Trophoblast cell (in vitro differentiated cells and primary cell): ENCODE results near the gene ARIH2.

Source experiments
- DNase-seq, 2 donors: peaks; one replicate each; pipeline ENCODE4 v3.0.0-alpha.2; 2016
- H2AFZ ChIP-seq: 2 replicates; pipeline ENCODE4 v1.6.1; 2013; ENCODE audit warnings: low read length, moderate library complexity, mild to moderate bottlenecking; ENCODE audit not compliant: insufficient read depth, poor library complexity
- H2AK5ac ChIP-seq: 2 replicates; pipeline ENCODE4 v1.6.1; 2013; ENCODE audit warnings: mild to moderate bottlenecking, low read length
- H2BK120ac ChIP-seq: 2 replicates; pipeline ENCODE4 v1.6.1; 2013; ENCODE audit warnings: low read length, mild to moderate bottlenecking, moderate library complexity; ENCODE audit not compliant: insufficient read depth, poor library complexity
- H2BK12ac ChIP-seq: 2 replicates; pipeline ENCODE4 v1.6.1; 2013; ENCODE audit warnings: mild to moderate bottlenecking, low read length, moderate library complexity
- H2BK5ac ChIP-seq: 2 replicates; pipeline ENCODE4 v1.6.1; 2013; ENCODE audit warnings: low read length, low read depth, moderate library complexity, mild to moderate bottlenecking; ENCODE audit not compliant: poor library complexity
- H3K14ac ChIP-seq: 2 replicates; pipeline ENCODE4 v1.6.1; 2013; ENCODE audit warnings: mild to moderate bottlenecking, low read length
- H3K18ac ChIP-seq: 2 replicates; pipeline ENCODE4 v1.6.1; 2013; ENCODE audit warnings: mild to moderate bottlenecking, low read length
- H3K23ac ChIP-seq: 2 replicates; pipeline ENCODE4 v1.6.1; 2013; ENCODE audit warnings: low read length
- H3K27ac ChIP-seq: 2 replicates; pipeline ENCODE4 v1.5.1; 2013; ENCODE audit warnings: low read depth, mild to moderate bottlenecking, inconsistent platforms, low read length, moderate library complexity
- H3K27me3 ChIP-seq: 2 replicates; pipeline ENCODE4 v1.6.1; 2013; ENCODE audit warnings: inconsistent platforms, mild to moderate bottlenecking, low read length, moderate library complexity; ENCODE audit not compliant: insufficient read depth
- H3K36me3 ChIP-seq, 2 experiments: 1 replicate in 1 of 2; 2 replicates in 1 of 2; pipeline ENCODE4 v1.6.1; 2013; ENCODE audit warnings: low read length in 2 of 2, mild to moderate bottlenecking in 2 of 2, moderate library complexity in 1 of 2; ENCODE audit not compliant: insufficient read depth in 2 of 2, control insufficient read depth in 1 of 2
- H3K4ac ChIP-seq: 2 replicates; pipeline ENCODE4 v1.6.1; 2013; ENCODE audit warnings: low read depth, mild to moderate bottlenecking, low read length, moderate library complexity
- H3K4me1 ChIP-seq, 2 experiments: 1 replicate in 1 of 2; 2 replicates in 1 of 2; pipeline ENCODE4 v1.6.1; 2013; ENCODE audit warnings: low read length in 2 of 2, mild to moderate bottlenecking in 2 of 2, moderate library complexity in 1 of 2; ENCODE audit not compliant: insufficient read depth in 2 of 2, control insufficient read depth in 1 of 2
- H3K4me2 ChIP-seq: 2 replicates; pipeline ENCODE4 v1.6.1; 2013; ENCODE audit warnings: inconsistent platforms, mild to moderate bottlenecking, low read length, moderate library complexity
- H3K4me3 ChIP-seq: 2 replicates; pipeline ENCODE4 v1.5.1; 2013; ENCODE audit warnings: mild to moderate bottlenecking, low read depth, low read length, inconsistent platforms
- H3K79me1 ChIP-seq: one replicate; pipeline ENCODE4 v1.6.1; 2013; ENCODE audit warnings: low read length
- H3K79me2 ChIP-seq: 2 replicates; pipeline ENCODE4 v1.6.1; 2013; ENCODE audit warnings: low read length, mild to moderate bottlenecking; ENCODE audit not compliant: control insufficient read depth, insufficient read depth, poor library complexity
- H3K9ac ChIP-seq: 2 replicates; pipeline ENCODE4 v1.6.1; 2013; ENCODE audit warnings: mild to moderate bottlenecking, low read length
- H3K9me3 ChIP-seq: 2 replicates; pipeline ENCODE4 v1.6.1; 2013; ENCODE audit warnings: low read depth, mild to moderate bottlenecking, control low read depth, inconsistent platforms, low read length; ENCODE audit not compliant: insufficient read depth
- H4K12ac ChIP-seq: 2 replicates; pipeline ENCODE4 v1.6.1; 2013; ENCODE audit warnings: low read depth, mild to moderate bottlenecking, low read length, moderate library complexity
- H4K8ac ChIP-seq: 2 replicates; pipeline ENCODE4 v1.6.1; 2013; ENCODE audit warnings: low read depth, mild to moderate bottlenecking, low read length, moderate library complexity
- H4K91ac ChIP-seq: one replicate; pipeline ENCODE4 v1.6.1; 2013; ENCODE audit warnings: low read depth, mild to moderate bottlenecking, low read length, moderate library complexity
- WGBS: extraction: QIAGEN DNeasy Blood & Tissue Kit; methylation state at CpG from one replicate; pipeline ENCODE4 v1.1.7; 2013; ENCODE audit warnings: missing lambda C conversion rate; ENCODE audit not compliant: insufficient read length, insufficient coverage; ENCODE audit errors: extremely low coverage; 5-methylcytosine and 5-hydroxymethylcytosine counted together

ARIH2 gene

DNA sequence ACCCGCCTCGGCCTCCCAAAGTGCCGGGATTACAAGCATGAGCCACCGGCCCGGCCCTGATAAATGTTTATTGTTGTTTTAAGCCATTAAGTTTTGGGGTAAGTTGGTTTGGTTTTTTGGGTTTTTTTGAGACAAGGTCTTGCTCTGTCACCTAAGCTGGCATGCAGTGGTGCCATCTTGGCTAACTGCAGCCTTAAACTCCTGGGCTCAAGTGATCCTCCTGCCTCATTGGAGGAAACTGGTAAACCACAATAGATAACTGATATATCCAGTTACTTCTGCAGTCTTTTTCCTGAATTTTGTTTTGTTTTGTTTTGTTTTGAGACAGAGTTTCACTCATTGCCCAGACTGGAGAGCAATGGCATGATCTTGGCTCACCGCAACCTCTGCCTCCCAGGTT lies 24.1 kb upstream of the ARIH2 start:
- Histone ChIP-seq H4K8ac (no peak overlapping the region), H3K9me3 (no peaks in the 10 kb centered on the region), H2AK5ac (no peak overlapping the region), H3K23ac (no peak overlapping the region), H3K18ac (no peak overlapping the region), H3K36me3 (no peaks in the 10 kb centered on the region), H3K27me3 (no peaks in the 10 kb centered on the region), H3K9ac (no peak overlapping the region), H3K79me1 (peaks cover 3% of the 10 kb centered on the region), H4K12ac (no peak overlapping the region), H2BK120ac (no peak overlapping the region), H2AFZ (no peak overlapping the region), H3K27ac (no peak overlapping the region), H3K79me2 (peaks cover 3% of the 10 kb centered on the region), H2BK12ac (no peak overlapping the region), H2BK5ac (no peak overlapping the region), H3K14ac (no peak overlapping the region), H3K4me2 (no peak overlapping the region), H3K4me3 (no peak overlapping the region), H3K4ac (no peak overlapping the region), H3K4me1 (peaks cover 2 to 17% of the 10 kb centered on the region in 2 experiments), H4K91ac (no peak overlapping the region)
- no CpG with 5 or more reads among the region's 6 CpGs for WGBS
- DNase-seq: no peak

DNA sequence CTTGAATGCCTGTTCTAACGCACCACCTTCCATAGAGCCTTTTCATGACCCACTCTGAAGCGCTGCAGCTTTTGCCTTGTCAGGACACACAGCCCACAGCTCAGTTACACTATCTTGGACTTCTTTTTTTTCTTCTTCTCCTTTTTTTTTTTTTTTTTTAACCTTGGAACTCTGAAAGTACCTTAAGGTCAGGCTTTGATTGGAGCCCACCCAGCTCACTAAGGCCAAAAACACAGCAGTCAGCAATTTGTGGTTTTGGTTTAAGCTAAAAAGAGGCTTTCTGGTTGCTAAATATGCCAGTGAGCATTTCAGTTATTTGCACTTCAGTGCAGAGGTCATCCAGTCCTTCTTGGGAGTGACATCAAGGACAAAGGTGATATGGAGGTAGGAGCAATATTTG lies 21.7 kb upstream of the ARIH2 start:
- Histone ChIP-seq H3K14ac (no peak overlapping the region), H3K18ac (no peak overlapping the region), H3K4me3 (no peak overlapping the region), H3K9me3 (no peaks in the 10 kb centered on the region), H2AK5ac (no peak overlapping the region), H2BK120ac (no peak overlapping the region), H3K4me2 (no peak overlapping the region), H2BK5ac (no peak overlapping the region), H3K9ac (no peak overlapping the region), H4K91ac (no peak overlapping the region), H3K4ac (no peak overlapping the region), H4K12ac (no peak overlapping the region), H3K27ac (no peak overlapping the region), H2BK12ac (no peak overlapping the region), H3K27me3 (no peaks in the 10 kb centered on the region), H3K79me1 (peaks cover 3% of the 10 kb centered on the region), H3K4me1 (peaks cover 2 to 17% of the 10 kb centered on the region in 2 experiments), H3K79me2 (peaks cover 3% of the 10 kb centered on the region), H4K8ac (no peak overlapping the region), H3K23ac (no peak overlapping the region), H3K36me3 (no peaks in the 10 kb centered on the region), H2AFZ (no peak overlapping the region)
- WGBS: no CpG with 5 or more reads among the region's 2 CpGs
- DNase-seq: no peak

- H2AFZ ChIP-seq: no peak overlapping the region
- WGBS: no CpG with 5 or more reads among the region's 17 CpGs
- H3K4me1 ChIP-seq: peaks cover 2 to 17% of the 10 kb centered on the region in 2 experiments
- DNase-seq: no peak
- H3K36me3 ChIP-seq: no peaks in the 10 kb centered on the region
- no peak overlapping the region for H3K4me3 ChIP-seq
- H3K27ac ChIP-seq: no peak overlapping the region
- H4K8ac ChIP-seq: peak overlapping the region; percentile 85
- no peak overlapping the region for H3K14ac ChIP-seq
- no peak overlapping the region for H2BK5ac ChIP-seq
- H3K9me3 ChIP-seq: no peaks in the 10 kb centered on the region
- no peak overlapping the region for H3K4ac ChIP-seq
- peaks cover 3% of the 10 kb centered on the region for H3K79me1 ChIP-seq
- H2AK5ac ChIP-seq: no peak overlapping the region
- H3K27me3 ChIP-seq: no peaks in the 10 kb centered on the region
- no peak overlapping the region for H4K12ac ChIP-seq
- no peak overlapping the region for H3K23ac ChIP-seq
- H3K4me2 ChIP-seq: peak overlapping the region; percentile 73
- H2BK120ac ChIP-seq: no peak overlapping the region
- no peak overlapping the region for H4K91ac ChIP-seq
- H2BK12ac ChIP-seq: no peak overlapping the region
- H3K9ac ChIP-seq: no peak overlapping the region
- peaks cover 3% of the 10 kb centered on the region for H3K79me2 ChIP-seq
- no peak overlapping the region for H3K18ac ChIP-seq
These were observed 20.9 kb upstream of the ARIH2 start for GRCh38 chr3:48897460-48898376.

- H3K18ac ChIP-seq: peak within 1 kb of the TSS; percentile 89
- H3K9me3 ChIP-seq: no peaks in the 10 kb centered on the region
- WGBS: no CpG with 5 or more reads among the region's 54 CpGs
- no peak within 1 kb of the TSS for H3K27ac ChIP-seq
- no peak within 1 kb of the TSS for H3K23ac ChIP-seq
- peaks cover 3% of the 10 kb centered on the region for H3K79me2 ChIP-seq
- no peak within 1 kb of the TSS for H3K4ac ChIP-seq
- peak within 1 kb of the TSS; percentile 73 for H3K4me2 ChIP-seq
- H3K4me3 ChIP-seq: peak within 1 kb of the TSS; percentile 73
- H2BK12ac ChIP-seq: peak within 1 kb of the TSS; percentile 32
- H3K79me1 ChIP-seq: peaks cover 3% of the 10 kb centered on the region
- H3K4me1 ChIP-seq: peaks cover 2 to 17% of the 10 kb centered on the region in 2 experiments
- H4K91ac ChIP-seq: peak within 1 kb of the TSS; percentile 66
- H3K14ac ChIP-seq: peak within 1 kb of the TSS; percentile 81
- no peak within 1 kb of the TSS for H3K9ac ChIP-seq
- peak within 1 kb of the TSS; percentile 67 for H4K12ac ChIP-seq
- DNase-seq: peak; percentile 96 to 98
- H2BK120ac ChIP-seq: peak within 1 kb of the TSS; percentile 82
- H3K36me3 ChIP-seq: no peaks in the 10 kb centered on the region
- peak within 1 kb of the TSS; percentile 85 for H4K8ac ChIP-seq
- H2BK5ac ChIP-seq: peak within 1 kb of the TSS; percentile 43
- no peak within 1 kb of the TSS for H2AK5ac ChIP-seq
- H3K27me3 ChIP-seq: no peaks in the 10 kb centered on the region
- H2AFZ ChIP-seq: peak within 1 kb of the TSS; percentile 98
These were observed 20.0 kb upstream of the ARIH2 start, which contains the start of gene SLC25A20 for GRCh38 chr3:48898383-48899234. TSS of gene SLC25A20 (minus strand) at chr3:48898882. CDS start at chr3:48898794, 88 bp downstream.
